Measurements from ENCODE around the gene SH2D4B.
"Not testable (repeated sequence)": the region's sequence is repeated elsewhere in the genome, so short reads cannot be mapped to it uniquely, and the experiment has no call there.

The SH2D4B gene

DNA sequence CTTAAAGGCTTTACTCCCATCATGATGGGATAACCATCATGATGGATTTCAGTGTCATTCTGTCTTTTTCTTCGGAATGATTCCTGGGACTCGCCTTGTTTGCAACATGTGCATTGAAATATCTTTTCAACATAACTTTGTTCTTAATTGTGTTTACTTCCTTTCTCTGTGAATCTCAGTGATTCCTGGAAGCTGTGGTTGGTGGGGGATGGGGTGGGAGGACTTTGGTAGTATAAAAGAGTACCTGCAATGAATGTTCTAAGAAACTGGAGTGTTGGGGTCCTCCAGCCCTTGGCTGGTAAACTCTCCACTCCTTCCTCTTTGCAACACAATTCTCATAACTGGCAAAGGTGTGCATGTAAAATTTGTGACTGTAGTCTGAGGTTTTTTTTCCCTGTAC lies 11.5 kb upstream of the SH2D4B start:
- no peak for DNase-seq

DNA sequence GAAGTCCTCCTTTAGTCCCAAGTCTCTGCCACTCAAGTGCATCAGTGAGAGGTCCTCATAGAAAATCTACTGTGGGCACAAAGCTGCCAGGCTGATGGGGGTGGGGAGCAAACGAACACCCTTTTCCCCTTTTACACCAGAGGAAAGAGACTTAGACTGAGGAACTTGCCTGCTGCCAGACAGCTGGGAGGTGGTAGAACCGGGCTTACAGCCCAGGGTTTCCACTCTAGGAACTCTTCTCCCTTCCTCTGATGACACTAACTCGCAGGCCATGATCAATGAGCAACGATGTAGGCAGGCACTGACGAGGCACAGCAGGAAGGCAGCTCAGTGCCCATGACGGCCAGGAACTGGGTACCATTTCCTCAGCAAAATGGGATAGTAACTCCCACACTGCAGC lies 11.0 kb upstream of the SH2D4B start:
- no peak for DNase-seq

DNA sequence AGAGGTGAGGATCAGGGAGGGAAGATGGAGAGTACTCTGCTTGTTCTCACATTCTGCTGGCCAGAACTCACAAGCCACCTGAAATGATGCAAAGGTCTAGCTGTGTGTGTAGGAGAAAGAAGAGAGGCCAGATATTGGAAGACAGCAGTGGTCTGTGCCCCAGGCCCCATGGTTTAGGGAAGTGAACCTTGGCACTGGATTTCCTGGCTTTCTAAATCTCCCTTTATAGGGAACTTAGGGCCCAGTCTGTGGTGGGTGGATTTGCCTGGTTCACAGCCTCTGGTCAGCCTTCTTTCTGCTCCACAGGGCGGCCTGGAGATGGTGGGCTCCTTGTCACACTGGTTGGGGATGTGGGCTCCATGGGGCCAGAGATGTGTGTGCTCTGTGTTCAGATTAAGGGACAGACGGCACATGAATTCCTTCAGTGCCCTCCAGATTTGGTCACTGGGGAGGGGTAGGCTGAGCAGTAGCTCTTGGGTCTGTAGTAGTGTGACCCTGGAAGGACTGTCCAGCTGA lies 9.5 kb upstream of the SH2D4B start:
- DNase-seq = no peak

DNA sequence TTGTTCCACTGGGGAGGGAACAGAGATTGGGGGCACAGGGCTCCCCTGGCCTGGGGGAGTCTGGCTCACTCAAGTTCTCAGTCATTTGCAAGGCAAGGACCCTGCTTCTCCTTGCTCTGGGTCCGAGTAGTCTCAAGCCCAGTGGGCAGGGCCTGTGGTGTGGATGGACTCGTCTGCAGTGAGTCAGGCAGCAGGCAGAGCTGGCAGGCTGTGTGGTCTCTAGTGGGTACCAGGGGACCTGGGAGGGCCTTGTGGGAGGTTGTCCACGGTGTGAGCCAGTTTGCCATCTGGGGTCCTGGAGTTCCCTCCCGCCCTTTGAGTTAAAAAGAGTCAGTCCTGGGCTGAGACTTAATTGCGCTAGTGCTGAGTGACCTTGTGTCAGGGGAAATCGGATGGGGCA lies 8.8 kb upstream of the SH2D4B start:
- DNase-seq = no peak

DNA sequence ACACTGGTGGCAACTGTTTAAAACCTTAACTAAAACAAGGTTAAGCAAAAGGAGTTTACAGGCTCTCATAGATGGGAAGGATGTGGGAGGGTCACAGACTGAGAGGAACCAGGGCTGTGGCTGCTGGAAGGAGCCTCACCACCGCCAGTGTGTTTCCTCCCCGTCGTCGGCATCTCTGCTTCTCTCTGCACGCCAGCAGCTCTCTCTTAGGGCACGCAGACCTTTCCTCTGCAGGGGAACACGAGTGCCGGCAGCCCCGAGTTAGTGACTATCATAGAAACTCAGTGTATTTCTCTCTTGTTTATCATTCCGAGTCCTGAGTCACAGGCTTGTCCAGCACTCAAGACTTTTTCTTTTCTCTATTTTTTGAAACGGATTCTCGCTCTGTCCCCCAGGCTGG lies 8.1 kb upstream of the SH2D4B start:
- DNase-seq = no peak

DNA sequence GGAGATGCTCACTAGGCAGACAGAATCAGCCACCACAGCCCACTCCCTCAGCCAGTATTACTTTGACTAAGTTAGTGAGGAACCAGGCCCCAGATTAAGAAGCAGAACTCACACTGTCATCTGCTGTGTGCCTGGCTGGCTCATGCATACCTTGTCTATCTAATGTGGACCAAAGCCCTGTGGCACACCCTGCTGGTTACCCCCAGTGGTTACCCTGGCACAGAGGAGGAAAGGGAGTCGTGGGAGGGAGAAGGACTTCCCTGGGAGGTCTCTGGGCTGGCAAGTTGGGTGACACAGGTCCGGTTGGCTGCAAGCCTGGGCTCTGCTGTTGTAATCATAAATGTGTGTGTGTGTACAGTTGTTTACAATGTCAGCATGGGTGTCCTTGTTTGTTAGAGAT lies 7.5 kb upstream of the SH2D4B start:
- no peak for DNase-seq

DNA sequence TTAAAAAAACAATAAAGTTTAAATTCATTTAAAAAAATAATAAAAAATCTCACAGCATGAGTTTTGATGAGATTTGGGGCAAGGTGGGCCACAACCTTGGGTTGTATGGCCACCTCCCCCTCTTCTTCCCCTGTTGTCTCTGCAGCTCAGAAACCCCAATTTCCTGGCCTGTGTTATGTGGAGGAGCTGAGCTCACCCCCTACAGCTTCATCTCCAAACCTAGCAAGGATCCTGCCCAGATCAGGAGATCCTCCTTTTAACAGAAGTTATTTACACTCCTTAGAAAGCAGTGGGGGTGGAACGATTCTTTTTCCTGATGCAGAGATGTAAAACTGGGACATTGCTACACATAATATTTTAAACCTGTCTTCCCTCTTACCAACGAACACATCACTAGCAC lies 6.9 kb upstream of the SH2D4B start:
- no peak for DNase-seq

DNA sequence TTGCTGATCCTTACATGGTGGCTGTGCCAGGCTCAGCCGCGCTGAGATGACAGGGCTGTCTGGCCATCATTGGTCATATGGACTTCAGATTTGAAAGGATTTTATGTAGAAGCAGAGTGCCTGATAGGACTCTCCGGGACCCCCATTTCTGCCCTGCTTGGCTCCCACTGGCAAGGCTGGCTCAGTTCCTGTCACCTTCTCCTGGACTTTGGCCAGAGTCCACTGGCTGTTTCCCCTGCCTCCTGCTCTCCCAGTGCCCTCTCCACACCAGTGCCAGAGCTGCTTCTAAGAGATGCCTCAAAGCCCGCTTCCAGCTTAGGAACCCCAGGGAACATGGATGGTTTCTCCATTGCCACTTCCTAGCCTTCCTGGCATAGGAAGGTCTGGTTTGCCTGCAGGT lies 5.1 kb upstream of the SH2D4B start:
- DNase-seq = no peak

DNA sequence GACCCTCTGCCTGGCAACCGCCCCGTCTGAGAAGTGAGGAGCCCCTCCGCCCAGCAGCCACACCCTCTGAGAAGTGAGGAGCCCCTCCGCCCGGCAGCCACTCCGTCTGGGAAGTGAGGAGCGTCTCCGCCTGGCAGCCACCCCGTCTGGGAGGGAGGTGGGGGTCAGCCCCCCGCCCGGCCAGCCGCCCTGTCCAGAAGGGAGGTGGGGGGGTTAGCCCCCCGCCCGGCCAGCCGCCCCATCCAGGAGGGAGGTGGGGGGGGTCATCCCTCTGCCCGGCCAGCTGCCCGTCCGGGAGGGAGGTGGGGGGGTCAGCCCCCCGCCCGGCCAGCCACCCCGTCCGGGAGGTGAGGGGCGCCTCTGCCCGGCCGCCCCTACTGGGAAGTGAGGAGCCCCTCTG lies 3.6 kb upstream of the SH2D4B start:
- DNase-seq = not testable (repeated sequence)

DNA sequence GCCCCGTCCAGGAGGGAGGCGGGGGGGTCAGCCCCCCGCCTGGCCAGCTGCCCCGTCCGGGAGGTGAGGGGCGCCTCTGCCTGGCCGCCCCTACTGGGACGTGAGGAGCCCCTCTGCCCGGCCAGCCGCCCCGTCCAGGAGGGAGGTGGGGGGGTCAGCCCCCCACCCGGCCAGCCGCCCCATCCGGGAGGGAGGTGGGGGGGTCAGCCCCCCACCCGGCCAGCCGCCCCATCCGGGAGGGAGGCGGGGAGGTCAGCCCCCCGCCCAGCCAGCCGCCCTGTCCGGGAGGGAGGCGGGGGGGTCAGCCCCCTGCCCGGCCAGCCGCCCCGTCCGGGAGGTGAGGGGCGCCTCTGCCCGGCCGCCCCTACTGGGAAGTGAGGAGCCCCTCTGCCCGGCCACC lies 3.1 kb upstream of the SH2D4B start:
- DNase-seq = not testable (repeated sequence)

DNA sequence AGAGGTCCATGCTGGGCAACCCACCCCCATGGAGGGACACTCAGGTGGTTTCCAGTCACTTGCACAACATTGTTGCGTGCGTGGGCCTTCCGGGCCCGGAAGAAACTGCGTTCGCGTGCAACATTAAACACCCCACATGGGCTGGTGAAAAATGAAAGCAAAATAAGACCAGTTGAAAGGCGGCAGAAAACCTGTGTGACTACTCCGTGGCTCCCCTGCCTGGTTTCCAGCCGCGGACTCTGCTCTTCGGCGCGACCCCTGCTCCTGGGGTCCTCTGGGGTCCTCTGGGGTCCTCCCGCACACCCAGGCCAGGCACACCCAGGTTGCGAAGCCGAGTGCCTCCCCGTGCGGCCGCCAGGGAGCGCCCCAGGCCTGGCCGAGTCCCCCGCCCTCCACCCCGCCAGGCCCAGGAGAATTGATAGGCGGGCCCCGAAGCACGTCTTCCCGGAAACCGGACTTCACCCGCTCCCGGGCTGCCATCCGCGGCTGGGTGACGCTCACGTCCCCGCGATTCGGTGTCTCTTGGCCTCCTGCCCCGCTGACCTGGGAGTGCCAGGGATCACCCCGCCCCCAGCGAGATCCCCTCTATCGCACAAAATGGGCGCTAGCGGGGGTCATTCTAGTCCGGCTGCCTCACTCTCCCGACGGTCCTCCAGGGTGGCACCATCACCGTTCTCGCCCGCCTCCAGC lies 1.9 kb upstream of the SH2D4B start:
- peak; percentile 14 for DNase-seq

DNA sequence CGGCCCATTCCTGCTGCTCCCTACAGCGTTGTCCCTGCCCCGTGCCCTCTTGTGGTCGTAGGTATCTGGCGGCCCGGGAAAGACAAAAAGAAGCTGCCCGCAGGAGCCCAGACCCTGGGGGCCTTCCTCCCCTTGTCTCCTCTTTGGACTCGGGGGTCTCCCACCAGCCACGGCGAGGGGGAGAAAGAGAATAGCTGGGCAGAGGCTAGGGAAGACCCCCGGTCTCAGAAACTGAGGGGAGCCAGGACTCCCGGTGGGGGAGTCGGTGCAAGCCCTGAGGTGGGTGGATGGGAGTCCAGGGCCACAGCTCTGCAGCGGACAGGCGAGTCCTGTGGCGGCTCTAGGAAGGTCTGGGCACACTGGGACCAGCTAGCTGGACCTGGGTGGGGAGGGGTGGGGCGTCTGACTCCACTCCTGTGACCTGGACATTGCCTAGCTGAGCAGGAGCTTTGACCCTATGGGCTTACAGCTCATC lies 1.3 kb upstream of the SH2D4B start:
- DNase-seq = no peak

DNA sequence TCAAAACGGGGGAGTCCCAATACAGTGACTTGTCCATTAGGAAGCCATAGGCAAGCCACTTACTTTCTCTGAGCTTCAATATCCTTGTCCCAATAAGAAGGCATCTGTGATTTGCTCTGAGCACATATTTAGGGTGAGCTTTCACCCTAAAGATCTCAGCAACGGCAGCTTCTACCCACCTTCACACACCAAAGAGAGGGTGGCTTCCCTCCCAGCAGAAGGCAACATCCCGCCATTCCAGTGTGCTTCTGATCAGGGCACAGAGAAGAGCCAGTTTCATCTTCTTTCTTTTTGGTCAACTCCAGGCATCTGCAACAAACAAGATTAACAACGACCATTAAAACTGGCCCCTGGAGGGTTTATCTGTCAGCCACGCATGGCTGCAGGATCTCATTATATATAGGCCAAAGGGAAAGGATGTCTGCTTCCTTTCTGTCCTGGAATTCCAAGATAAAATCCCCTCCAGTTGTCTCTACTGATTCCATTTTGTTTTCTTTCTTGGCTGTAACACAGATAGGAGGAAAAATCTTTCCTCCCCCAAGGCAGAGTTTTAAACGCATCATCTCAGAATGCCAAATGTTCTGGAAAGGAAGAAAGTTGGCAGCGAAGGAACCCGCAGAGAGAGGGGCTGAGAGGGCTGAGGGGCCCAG lies 491 bp upstream of the SH2D4B start:
- DNase-seq = no peak

DNA sequence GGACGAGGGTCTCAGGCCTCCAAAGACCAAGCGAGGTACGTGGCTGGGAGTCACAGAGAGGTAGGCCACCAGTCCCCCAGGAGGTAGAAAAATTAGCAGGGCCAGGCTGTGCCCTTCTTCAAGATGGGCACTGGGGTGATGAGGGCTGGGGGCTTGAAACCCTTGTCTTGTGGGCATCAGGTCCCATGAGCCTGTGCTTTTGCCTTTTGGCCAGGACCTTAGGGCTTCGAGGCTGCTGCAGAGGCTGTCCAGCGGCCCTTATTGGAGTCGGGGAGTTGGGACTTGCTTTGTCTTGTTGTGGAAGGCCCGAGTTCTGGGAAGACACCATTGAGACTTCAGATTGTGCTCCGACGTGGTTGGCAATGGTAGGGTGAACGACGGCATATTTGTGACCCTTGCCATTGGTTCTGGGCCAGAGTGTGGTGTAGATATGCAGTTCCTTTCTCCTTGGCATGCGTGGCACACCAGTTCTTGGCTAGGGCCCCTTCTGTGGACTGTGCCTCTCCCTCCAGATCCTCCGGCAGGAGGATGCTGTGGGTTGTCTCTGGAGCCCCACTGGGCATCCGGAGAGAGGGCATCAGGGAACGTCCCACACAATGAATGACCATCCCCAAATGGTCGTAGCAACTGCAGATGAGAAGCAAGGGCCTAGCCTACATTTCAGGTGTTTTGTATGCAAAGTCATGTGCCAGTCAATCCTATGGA lies 931 bp downstream of the SH2D4B start:
- no peak for DNase-seq

DNA sequence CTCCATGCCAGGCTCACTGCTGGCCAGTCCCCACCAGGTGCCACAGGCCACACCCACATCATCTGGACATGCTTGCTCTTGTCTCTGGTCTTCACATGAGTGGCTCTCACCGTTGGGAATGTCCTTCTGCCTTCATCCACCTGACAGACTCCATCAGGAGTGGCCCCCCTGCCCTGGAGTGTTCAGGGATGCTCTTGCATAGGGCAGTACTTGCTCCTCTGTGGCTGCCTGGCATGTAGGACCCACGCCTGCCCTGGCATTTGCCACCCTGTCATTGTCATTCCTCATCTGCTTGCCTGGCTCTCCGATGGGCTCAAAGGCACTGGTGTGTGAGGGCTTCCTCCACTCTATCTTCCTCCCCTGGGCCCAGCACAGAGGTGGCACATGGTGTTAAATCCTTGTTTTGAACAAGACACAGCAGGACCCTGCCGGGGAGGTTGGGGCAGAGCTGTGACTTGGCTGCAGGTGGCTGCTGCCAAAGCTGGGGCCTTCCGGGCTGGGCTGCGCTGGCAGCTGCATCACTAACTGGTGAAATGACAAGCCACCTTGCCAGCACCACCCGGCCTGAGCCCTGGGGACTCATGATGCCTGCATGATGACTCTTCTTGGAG lies 1.8 kb downstream of the SH2D4B start:
- DNase-seq = no peak

DNA sequence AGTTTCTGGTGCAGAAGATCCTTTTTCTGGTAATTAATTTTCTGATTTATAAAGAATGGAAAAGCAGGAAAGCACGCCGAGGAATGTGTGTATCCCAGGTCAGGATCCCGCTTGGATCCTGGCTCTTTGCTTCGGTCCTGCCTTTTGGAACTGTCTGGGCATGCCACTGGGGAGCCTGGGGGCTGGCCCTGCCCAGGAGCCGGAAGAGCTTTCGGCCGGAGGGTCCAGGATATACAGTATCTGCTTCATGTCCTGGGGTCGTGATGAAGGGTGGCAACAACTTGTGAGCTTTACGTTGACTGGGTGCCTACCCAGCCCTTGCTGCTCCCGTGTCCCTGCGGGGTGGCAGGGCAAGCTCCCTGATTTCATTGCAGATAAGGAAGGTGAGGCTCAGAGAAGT lies 2.4 kb downstream of the SH2D4B start:
- no peak for DNase-seq

DNA sequence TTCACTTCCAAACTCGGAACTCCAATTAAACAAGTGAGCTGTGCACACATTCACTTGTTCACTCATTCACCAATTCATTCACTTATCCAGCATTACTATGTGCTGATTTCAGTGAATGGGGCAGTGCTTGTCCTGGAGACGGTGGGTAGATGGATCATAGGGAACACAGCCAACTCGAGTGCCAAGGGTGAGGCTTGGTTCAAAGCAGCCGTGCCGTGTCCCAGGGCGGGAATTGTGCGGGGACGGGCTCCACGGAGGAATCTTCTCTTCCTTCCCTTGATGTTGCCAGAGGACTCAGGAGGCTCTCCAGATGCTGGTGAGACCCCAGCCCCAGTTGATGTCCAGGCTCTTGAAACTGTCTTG lies 2.9 kb downstream of the SH2D4B start:
- no peak for DNase-seq

DNA sequence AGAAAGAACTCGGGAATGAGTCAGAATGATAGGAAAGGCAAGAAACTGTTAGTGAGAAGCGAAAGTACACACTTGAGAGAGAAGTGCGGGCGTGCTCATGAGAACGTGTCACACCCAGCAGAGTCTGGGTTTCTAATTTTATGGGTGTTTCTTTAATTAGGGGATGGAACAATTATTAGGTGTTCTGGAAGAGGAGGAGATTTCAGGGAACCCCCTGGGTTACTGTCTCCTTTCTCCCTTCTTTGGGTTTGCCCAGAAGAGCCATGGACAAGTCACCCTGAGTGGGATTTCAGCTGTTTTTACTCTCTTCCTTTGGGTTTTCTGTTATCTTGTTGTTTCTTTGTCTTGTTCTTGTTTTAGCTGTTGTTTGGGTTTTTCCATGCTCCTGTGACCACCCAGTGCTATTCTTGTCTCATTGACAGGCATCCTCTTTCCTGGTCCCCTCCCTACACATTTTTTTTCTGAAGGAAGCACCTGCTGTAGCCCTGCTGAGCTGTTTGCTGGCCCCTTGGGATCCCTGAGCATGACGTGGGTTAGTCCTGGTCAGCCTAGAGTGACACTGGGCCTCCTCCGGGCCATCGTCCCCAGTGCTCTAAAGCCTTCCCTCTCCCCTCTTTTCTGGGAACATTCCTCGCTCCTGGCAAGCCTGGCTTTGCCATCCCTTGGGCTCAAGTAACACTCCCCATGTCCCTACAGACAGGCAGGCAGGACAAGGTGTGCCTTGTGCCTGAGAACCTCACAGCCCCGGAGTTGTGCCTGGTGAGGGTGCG lies 3.5 kb downstream of the SH2D4B start:
- no peak for DNase-seq

DNA sequence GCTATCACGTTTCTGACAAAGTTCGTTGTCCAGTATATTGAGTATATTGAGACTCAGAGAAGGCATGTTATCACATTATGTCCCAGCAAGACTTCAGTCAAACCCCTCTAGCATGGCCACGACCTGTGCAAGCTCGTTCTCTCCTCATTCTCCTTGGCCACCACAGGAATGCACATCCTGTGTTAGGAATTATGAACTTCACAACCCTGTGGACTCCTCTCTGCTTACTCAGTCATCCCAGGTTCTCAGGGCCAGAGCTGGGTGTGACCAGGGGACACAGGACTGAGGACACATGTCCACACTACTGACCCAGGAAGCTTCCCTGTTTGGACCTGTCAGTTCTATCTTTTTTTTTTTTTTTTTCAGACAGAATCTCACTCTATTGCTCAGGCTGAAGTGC lies 4.4 kb downstream of the SH2D4B start:
- DNase-seq = peak; percentile 28

DNA sequence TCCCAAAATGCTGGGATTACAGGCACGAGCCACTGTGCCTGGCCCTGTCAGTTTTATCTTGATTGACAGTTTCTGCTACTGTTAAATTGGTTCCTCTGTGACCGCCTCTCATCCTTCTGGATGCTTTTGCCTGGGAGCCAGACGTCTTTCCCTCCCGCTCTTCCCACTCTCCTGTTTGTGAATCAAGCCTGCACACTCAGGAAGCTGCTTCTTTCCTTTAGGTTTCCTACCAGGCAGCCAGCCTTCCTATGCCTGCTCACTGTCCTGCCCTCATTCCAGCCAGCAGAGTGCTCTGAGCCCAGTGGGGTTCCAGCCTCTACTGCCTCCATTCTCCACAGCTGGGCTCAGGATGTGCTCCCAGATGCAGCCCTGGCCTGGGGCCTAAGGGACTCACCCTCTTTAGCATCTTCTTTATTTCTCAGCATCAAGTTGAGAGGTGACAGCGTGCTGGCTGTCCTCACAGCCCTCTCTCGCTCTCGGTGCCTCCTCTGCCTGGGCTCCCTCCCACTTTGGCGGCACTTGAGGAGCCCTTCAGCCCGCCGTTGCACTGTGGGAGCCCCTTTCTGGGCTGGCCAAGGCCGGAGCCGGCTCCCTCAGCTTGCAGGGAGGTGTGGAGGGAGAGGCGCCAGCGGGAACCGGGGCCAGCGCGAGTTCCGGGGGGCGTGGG lies 5.1 kb downstream of the SH2D4B start:
- no peak for DNase-seq

DNA sequence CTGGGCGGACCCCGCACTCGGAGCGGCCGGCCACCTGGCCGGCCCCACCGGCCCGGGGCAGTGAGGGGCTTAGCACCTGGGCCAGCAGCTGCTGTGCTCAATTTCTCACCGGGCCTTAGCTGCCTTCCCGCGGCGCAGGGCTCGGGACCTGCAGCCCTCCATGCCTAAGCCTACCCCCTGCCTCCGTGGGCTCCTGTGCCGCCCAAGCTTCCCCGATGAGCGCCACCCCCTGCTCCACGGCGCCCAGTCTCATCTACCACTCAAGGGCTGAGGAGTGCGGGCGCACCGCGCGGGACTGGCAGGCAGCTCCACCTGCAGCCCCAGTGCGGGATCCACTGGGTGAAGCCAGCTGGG lies 5.6 kb downstream of the SH2D4B start:
- not testable (repeated sequence) for DNase-seq

DNA sequence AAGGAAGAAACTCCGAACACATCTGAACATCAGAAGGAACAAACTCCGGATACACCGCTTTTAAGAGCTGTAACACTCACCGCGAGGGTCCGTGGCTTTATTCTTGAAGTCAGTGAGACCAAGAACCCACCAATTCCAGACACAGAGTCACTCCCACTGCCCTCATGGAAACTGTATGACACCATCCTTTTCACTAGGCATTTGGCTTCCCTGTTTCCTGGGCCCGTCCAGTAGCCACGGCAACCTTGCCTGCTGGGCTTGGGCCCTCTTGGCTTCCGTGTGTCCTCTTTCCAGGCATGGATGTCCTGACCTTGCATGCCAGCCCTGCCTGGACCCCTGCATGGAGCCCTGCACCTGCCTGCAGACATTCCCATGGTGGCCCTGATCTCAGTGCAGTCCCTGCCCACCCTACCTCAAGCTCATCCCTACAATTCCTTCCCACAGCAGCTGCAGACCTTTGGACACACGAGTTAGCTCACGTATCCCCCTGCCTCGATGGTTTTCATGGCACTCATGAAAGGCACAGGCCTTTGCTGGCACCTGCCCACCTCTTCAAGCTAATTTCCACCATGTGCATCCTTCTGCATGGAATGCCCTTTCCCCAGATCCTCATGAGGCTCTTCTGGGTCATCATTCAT lies 6.7 kb downstream of the SH2D4B start:
- no peak for DNase-seq

Measured in fibroblast of skin of abdomen (primary cell).